HepG2 (cell line): ENCODE data around the gene HLF. TPM values are rescaled to one million over a fixed set of nuclear protein-coding genes. Genes with fewer than 3 reads are reported as not detected.

Source experiments
- ATAC-seq: fragments of 200-7000 bp; cut with Tn5 transposase; 3 replicates; pipeline ENCODE4 v1.9.1; 2020; ENCODE audit warnings: mild to moderate bottlenecking, moderate library complexity
- BruUV-seq: library from RNA; stranded (reverse); fragments of 400-500 nt; replicated peaks from 2 replicates; lab custom pipeline; 2021; lab: Mats Ljungman, UMichigan
- CTCF ChIA-PET: fragments of 300-600 bp; formaldehyde crosslinking; extraction: SDS; loops from one replicate; lab custom pipeline; 2021; ENCODE audit warnings: low total read pairs, inconsistent platforms, low intra/inter-chr PET ratio; lab: Yijun Ruan, JAX
- POLR2A ChIA-PET: fragments of 350-600 bp; sonication (Branson Sonifier 250); formaldehyde crosslinking; loops from one replicate; lab custom pipeline; 2020; ENCODE audit warnings: antibody characterized with exemption, inconsistent platforms; lab: Yijun Ruan, JAX
- DNase-seq: peaks from one replicate; pipeline ENCODE4 v3.0.0-alpha.2; 2015; ENCODE audit warnings: low spot score
- FAIRE-seq: peaks from 3 replicates; lab custom pipeline; 2011; peaks lifted over from hg19 to GRCh38; lab: Jason Lieb, UNC
- H2AFZ ChIP-seq: one replicate; pipeline ENCODE4 v1.6.1; 2011; ENCODE audit warnings: low read length, inconsistent platforms
- H3K27ac ChIP-seq: fragments of 300-600 bp; 3 replicates; pipeline ENCODE4 v1.8.0; 2011; ENCODE audit warnings: mixed run types, mild to moderate bottlenecking, mixed read lengths, low read length, inconsistent platforms; ENCODE audit not compliant: insufficient read depth; ENCODE audit errors: extremely low read length
- H3K27me3 ChIP-seq, 2 experiments: fragments of 200-600 bp in 1 of 2; 2 replicates in 1 of 2; 3 replicates in 1 of 2; pipeline versions ENCODE4 v1.6.0 to v1.8.0; 2011; ENCODE audit warnings: low read length in 2 of 2, mild to moderate bottlenecking in 2 of 2, moderate library complexity in 2 of 2, inconsistent platforms in 1 of 2; ENCODE audit not compliant: insufficient read depth in 2 of 2, control insufficient read depth in 1 of 2
- H3K36me3 ChIP-seq, 2 experiments: fragments of 200-600 bp in 1 of 2; replicated peaks in 1 of 2; 2 replicates in 1 of 2; 3 replicates in 1 of 2; pipeline versions ENCODE4 v1.5.1 to v1.8.0; 2011; ENCODE audit warnings: low read length in 2 of 2, inconsistent platforms in 1 of 2; ENCODE audit not compliant: insufficient read depth in 2 of 2, control insufficient read depth in 1 of 2
- H3K4me1 ChIP-seq: 2 replicates; pipeline ENCODE4 v1.5.1; 2012; ENCODE audit warnings: low read length, inconsistent platforms; ENCODE audit not compliant: insufficient read depth
- H3K4me2 ChIP-seq: 2 replicates; pipeline ENCODE4 v1.6.0; 2011; ENCODE audit warnings: low read depth, low read length, inconsistent platforms
- H3K4me3 ChIP-seq, 3 experiments: fragments of 200-600 bp in 1 of 3; sonication (generic), shearing (Covaris generic) in 1 of 3; replicated peaks in 1 of 3; 2 replicates each; pipeline ENCODE4 v1.5.1; 2011 to 2016; ENCODE audit warnings: low read length in 3 of 3, inconsistent platforms in 2 of 3, low read depth in 2 of 3, mild to moderate bottlenecking in 2 of 3, control low read depth in 1 of 3, mixed read lengths in 1 of 3; ENCODE audit not compliant: insufficient read depth in 1 of 3
- H3K79me2 ChIP-seq: one replicate; pipeline ENCODE4 v1.6.1; 2011; ENCODE audit warnings: low read length, inconsistent platforms; ENCODE audit not compliant: insufficient read depth
- H3K9ac ChIP-seq: 2 replicates; pipeline ENCODE4 v1.6.0; 2011; ENCODE audit warnings: mild to moderate bottlenecking, low read depth, low read length, inconsistent platforms; ENCODE audit not compliant: insufficient read depth
- H3K9me3 ChIP-seq: 2 replicates; pipeline ENCODE4 v1.5.1; 2012; ENCODE audit warnings: mild to moderate bottlenecking, low read length
- H4K20me1 ChIP-seq: 2 replicates; pipeline ENCODE4 v1.6.0; 2011; ENCODE audit warnings: inconsistent platforms, mild to moderate bottlenecking, low read length, moderate library complexity; ENCODE audit not compliant: insufficient read depth
- ATM ChIP-seq: fragments of 450-650 bp; IDR thresholded peaks from 2 replicates; pipeline ENCODE4 v1.7.1; 2017; ENCODE audit warnings: mild to moderate bottlenecking, borderline replicate concordance
- BORCS8-MEF2B ChIP-seq: sonication (generic); formaldehyde crosslinking; IDR thresholded peaks from 2 replicates; pipeline ENCODE4 v1.8.0; 2022; ENCODE audit warnings: mild to moderate bottlenecking, missing genetic modification reagents
- CBFB ChIP-seq: sonication (generic); formaldehyde crosslinking; IDR thresholded peaks from 2 replicates; pipeline ENCODE4 v1.4.0; 2020; ENCODE audit warnings: missing genetic modification reagents
- FUBP1 ChIP-seq: sonication (generic); formaldehyde crosslinking; IDR thresholded peaks from 2 replicates; pipeline ENCODE4 v1.5.1; 2020; ENCODE audit warnings: missing genetic modification reagents, mild to moderate bottlenecking, borderline replicate concordance
- GPBP1L1 ChIP-seq: sonication (generic); formaldehyde crosslinking; IDR thresholded peaks from 2 replicates; pipeline ENCODE4 v1.5.0; 2020; ENCODE audit warnings: mild to moderate bottlenecking, missing genetic modification reagents
- HDAC2 ChIP-seq: sonication (generic); formaldehyde crosslinking; IDR thresholded peaks from 2 replicates; pipeline ENCODE4 v1.4.0; 2020; ENCODE audit warnings: missing genetic modification reagents
- JUNB ChIP-seq: sonication (generic); formaldehyde crosslinking; IDR thresholded peaks from 2 replicates; pipeline ENCODE4 v1.8.0; 2022; ENCODE audit warnings: missing genetic modification reagents, mild to moderate bottlenecking, borderline replicate concordance
- MIXL1 ChIP-seq: IDR thresholded peaks from 2 replicates; pipeline ENCODE4 v1.6.1; 2016
- MTA3 ChIP-seq: sonication (generic); formaldehyde crosslinking; IDR thresholded peaks from 2 replicates; pipeline ENCODE4 v1.4.0; 2020; ENCODE audit warnings: missing genetic modification reagents
- POLR2AphosphoS5 ChIP-seq: IDR thresholded peaks from 2 replicates; pipeline ENCODE4 v1.6.1; 2012; ENCODE audit warnings: low read depth, low read length
- POLR2G ChIP-seq: fragments of 200-400 bp; formaldehyde crosslinking; IDR thresholded peaks from 2 replicates; pipeline ENCODE4 v1.6.1; 2018; ENCODE audit warnings: mild to moderate bottlenecking, low read depth, low read length, moderate library complexity
- RAD21 ChIP-seq: fragments of 450-650 bp; formaldehyde crosslinking; IDR thresholded peaks from 2 replicates; pipeline ENCODE4 v1.5.0; 2020; ENCODE audit warnings: mild to moderate bottlenecking
- SP1 ChIP-seq, 2 experiments: fragments of 450-650 bp in 1 of 2; sonication (generic) in 1 of 2; formaldehyde crosslinking in 1 of 2; IDR thresholded peaks; 2 replicates each; pipeline versions ENCODE4 v1.4.0 to v1.6.1; 2016 to 2020; ENCODE audit warnings: missing genetic modification reagents in 1 of 2
- XRCC5 ChIP-seq: fragments of 200-400 bp; formaldehyde crosslinking; optimal IDR thresholded peaks from 2 replicates; pipeline ENCODE3; 2017; ENCODE audit warnings: mild to moderate bottlenecking, low read length
- YY1 ChIP-seq: IDR thresholded peaks from 2 replicates; pipeline ENCODE4 v1.6.1; 2011; ENCODE audit warnings: low read length, low read depth, moderate library complexity, mild to moderate bottlenecking; ENCODE audit not compliant: insufficient read depth, insufficient replicate concordance
- ZC3H13 ChIP-seq: sonication (generic); formaldehyde crosslinking; IDR thresholded peaks from 2 replicates; pipeline ENCODE4 v1.8.1; 2023; ENCODE audit warnings: mild to moderate bottlenecking, missing genetic modification reagents, moderate library complexity
- ZFYVE20 ChIP-seq: sonication (generic); formaldehyde crosslinking; IDR thresholded peaks from 2 replicates; pipeline ENCODE4 v1.8.0; 2023; ENCODE audit warnings: low read depth, mild to moderate bottlenecking, moderate library complexity, missing genetic modification reagents, borderline replicate concordance
- ZNF205 ChIP-seq: IDR thresholded peaks from 2 replicates; pipeline ENCODE4 v1.6.1; 2018; ENCODE audit warnings: missing biosample characterization, missing genetic modification reagents
- ZNF224 ChIP-seq: sonication (generic); formaldehyde crosslinking; IDR thresholded peaks from 2 replicates; pipeline ENCODE4 v1.5.0; 2020; ENCODE audit warnings: mild to moderate bottlenecking, missing genetic modification reagents
- ZNF225 ChIP-seq: sonication (generic); formaldehyde crosslinking; IDR thresholded peaks from 2 replicates; pipeline ENCODE4 v1.4.0; 2020; ENCODE audit warnings: mild to moderate bottlenecking, missing genetic modification reagents
- ZNF577 ChIP-seq: sonication (generic); formaldehyde crosslinking; IDR thresholded peaks from 2 replicates; pipeline ENCODE4 v1.4.0; 2020; ENCODE audit warnings: mild to moderate bottlenecking, low read depth, missing genetic modification reagents, borderline replicate concordance
- WGBS: methylation state at CpG from one replicate; pipeline ENCODE4 v1.1.6; 2017; ENCODE audit warnings: low lambda C conversion rate; 5-methylcytosine and 5-hydroxymethylcytosine counted together
- in situ Hi-C: cut with HindIII; loops from 2 replicates; pipeline ENCODE4 v1.10.0; 2017; ENCODE audit warnings: low pct_unique_long_range_greater_than_20kb; ENCODE audit not compliant: extremely low pct_ligation_motif_present
- intact Hi-C: fragments of 100-400 bp; cut with micrococcal nuclease; formaldehyde crosslinking; loops from one replicate; pipeline ENCODE4 v1.10.0; 2022; ENCODE audit not compliant: unreplicated experiment
- polyA plus RNA-seq, 8 experiments: library from polyadenylated mRNA; depleted of rRNA in 3 of 8; stranded (reverse) in 7 of 8; unstranded in 1 of 8; fragments of >200 nt; fragmentation: Illumina TruSeq in 4 of 8; extraction: Trizol in 4 of 8; gene quantifications; 2 replicates each; pipeline versions ENCODE4 v1.2.1 to v1.2.3, GENCODE V29; 2011 to 2016; ENCODE audit warnings: low read depth in 4 of 8, missing spikeins in 1 of 8, mixed read lengths in 1 of 8; ENCODE audit not compliant: insufficient read depth in 1 of 8
- total RNA-seq, 5 experiments: library from RNA; depleted of rRNA; stranded (reverse); fragments of >200 nt; fragmentation: Illumina TruSeq; extraction: Trizol; gene quantifications; 2 replicates each; pipeline ENCODE4 v1.2.3, GENCODE V29; 2016; ENCODE audit warnings: low read depth in 1 of 5

HLF gene
- total and polyA plus RNA-seq, 2 of the 13 experiments (the other 11 are each of a cell fraction or from before 2014, with no cell fraction given) = 202 to 346 TPM

- no peak for TF ChIP-seq ATM
- TF ChIP-seq JUNB (CRISPR knock-in tag) = no peak
- TF ChIP-seq ZC3H13 (CRISPR knock-in tag) = no peak; the same call in 1 of the 2 replicates
- no peak for TF ChIP-seq MIXL1
- no peak for TF ChIP-seq HDAC2
- no peak for TF ChIP-seq MTA3 (CRISPR knock-in tag)
- no peak for TF ChIP-seq SP1 (IDR thresholded peaks at IDR 0.05)
- 0 out of 2 replicates have a peak, but pooled peaks have one; percentile 14 for TF ChIP-seq SP1 (CRISPR knock-in tag; IDR thresholded peaks at IDR 0.05)
- no peak for TF ChIP-seq ZNF205
Measured at GRCh38 chr17:55323518-55324295, 58.9 kb downstream of the HLF start (continued).

GRCh38 chr17:55324296-55324978 is 59.7 kb downstream of the HLF start:
- CTCF ChIA-PET = interaction anchor here (1.3 to 1.8 kb wide), 2 partner anchors 24 to 190 kb away, joined by 4 to 5 read pairs; no protein-coding TSS in a partner anchor
- Histone ChIP-seq H3K9me3 (0 out of 2 replicates have a peak, but pooled peaks cover 5% of the 10 kb centered on the region), H3K79me2 (no peaks in the 10 kb centered on the region), H3K9ac (no peak overlapping the region), H2AFZ (no peak overlapping the region), H3K4me1 (peaks cover 26% of the 10 kb centered on the region), H3K27me3 (no peaks in the 10 kb centered on the region), H4K20me1 (peaks cover 42% of the 10 kb centered on the region), H3K4me2 (no peak overlapping the region), H3K4me3 (no peak overlapping the region), H3K27ac (no peak overlapping the region), H3K36me3 (peaks cover 20 to 21% of the 10 kb centered on the region in 2 experiments)
- no TSS peak for BruUV-seq
- in situ Hi-C loops = no loop called here
- intact Hi-C loops = no loop called here
- DNase-seq = no peak
- POLR2A ChIA-PET = interaction anchor here (1.8 kb wide), 1 partner anchor 40 kb away, joined by 5 read pairs; no protein-coding TSS in a partner anchor
- peak; percentile 46 for FAIRE-seq
- 91% methylated on average over 9 of the region's 9 CpGs for WGBS
- ATAC-seq = peak; percentile 19
- TF ChIP-seq ZNF577 (CRISPR knock-in tag) (0 out of 2 replicates have a peak, but pooled peaks have one; percentile 63), POLR2AphosphoS5 (peak; percentile 71; the same call in 1 of the 2 replicates), GPBP1L1 (CRISPR knock-in tag) (no peak), ZFYVE20 (no peak), BORCS8-MEF2B (no peak), POLR2G (peak; percentile 82), XRCC5 (no peak), ZNF224 (no peak), FUBP1 (CRISPR knock-in tag) (peak; percentile 54; the same call in 1 of the 2 replicates), RAD21 (CRISPR knock-in tag) (peak; percentile 55; the same call in 1 of the 2 replicates), CBFB (CRISPR knock-in tag) (no peak), YY1 (peak; percentile 31), ZNF225 (CRISPR knock-in tag) (no peak)
